ENCODE results near the gene SWT1.
"Not testable (repeated sequence)": the region's sequence is repeated elsewhere in the genome, so short reads cannot be mapped to it uniquely, and the experiment has no call there.

SWT1 gene

DNA sequence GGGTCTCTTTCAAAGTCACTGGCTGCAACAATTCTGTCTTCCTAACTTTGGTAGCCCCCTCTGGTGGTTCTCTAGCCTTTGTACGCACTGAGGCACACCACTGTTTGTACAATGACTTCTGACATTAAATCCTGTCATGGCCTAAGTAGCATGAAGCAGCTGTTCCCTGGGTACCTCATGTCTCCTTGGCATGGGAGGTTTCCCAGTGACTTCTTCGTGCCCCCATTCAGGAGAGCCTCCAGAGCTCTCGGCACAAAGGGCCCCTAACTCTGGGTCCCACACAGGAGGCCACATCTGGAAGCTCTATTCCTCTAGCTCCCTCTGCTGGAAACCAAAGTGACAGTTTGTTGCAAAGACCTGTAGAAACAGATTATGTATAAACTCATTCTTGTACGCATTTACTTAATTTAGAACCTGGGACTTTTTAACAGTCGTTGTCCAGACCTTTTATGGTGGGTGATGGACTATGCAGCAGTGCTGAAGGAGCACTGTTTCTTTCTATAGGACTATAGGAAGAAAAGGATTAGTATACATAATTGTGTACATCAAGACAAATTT is 13.4 kb downstream of the SWT1 start:
- no peak for DNase-seq

DNA sequence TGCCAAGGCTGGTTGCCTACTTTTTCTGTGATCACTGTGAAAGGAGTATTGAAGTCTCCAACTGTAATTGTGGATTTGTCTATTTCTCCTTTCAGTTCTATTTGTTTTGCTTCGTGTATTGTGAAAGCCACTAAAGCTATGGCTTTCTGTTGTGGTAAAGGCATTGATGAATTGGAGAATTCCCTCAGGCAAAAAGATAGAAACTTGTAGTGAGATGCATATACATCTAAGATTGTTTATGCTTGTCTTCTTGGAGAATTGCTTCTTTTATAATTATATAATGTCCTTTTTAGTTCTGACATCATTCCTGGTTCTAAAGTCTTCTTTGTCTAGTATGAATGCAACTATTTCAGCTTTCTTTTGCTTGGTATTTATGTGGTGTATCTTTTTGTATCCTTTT is 36.8 kb downstream of the SWT1 start:
- no peak for DNase-seq

DNA sequence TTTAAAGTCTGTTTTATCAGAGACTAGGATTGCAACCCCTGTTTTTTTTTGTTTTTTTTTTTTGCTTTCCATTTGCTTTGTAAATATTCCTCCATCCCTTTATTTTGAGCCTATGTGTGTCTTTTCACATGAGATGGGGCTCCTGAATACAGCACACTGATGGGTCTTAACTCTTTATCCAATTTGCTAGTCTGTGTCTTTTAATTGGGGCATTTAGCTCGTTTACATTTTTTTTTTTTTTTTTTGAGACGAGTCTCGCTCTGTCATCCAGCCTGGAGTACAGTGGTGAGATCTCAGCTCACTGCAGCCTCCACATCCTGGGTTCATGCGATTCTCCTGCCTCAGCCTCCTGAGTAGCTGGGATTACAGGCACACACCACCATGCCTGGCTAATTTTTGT is 41.7 kb downstream of the SWT1 start:
- DNase-seq: not testable (repeated sequence)

GRCh38 chr1:185200889-185201288 is 43.9 kb downstream of the SWT1 start:
- DNase-seq: no peak

DNA sequence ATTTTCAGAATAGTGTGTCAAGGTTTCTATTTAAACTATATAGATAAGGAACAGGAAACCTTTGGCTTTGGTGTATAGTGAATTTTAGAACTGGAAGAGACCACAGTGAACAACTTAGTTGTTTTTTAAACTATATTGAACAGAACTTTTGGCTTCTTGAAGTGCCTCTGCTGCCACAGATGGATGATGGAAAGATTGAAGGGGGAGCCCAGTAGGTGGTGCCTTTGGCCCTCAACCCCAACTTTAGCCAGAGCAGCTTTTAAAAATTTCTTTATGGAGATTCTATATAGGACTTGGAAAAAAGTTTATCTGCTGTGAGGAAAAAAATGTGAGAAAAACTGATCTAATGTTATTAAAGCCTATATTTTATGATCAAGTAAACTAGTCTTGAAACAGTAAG is 50.2 kb downstream of the SWT1 start:
- DNase-seq: no peak

DNA sequence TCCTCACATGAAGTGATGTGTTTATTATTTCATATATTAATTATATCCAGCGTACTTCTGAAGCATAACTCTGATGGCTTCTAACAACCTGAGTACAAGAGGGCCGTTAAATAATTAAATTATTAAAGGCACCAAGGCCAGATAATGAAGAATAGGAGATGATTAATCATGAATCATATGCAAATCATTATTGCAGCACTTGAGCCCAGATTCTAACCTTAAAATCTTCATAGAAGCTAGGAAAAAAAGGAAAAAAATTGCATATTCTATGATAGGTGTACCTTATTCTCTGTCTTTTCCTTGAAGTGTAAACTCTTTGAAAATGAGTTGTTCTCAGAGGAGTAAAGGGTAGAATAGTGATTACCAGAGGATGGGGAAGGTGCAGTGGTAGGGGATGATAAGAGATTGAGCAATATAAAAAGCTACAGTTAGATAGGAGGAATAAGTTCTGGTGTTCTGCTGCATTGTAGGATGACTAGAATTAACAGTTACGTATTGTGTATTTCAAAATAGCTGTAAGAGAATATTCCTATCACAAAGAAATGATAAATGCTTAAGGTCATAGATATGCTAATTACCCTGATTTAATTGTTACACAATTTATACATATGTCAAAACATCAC is 51.1 kb downstream of the SWT1 start:
- DNase-seq: no peak

DNA sequence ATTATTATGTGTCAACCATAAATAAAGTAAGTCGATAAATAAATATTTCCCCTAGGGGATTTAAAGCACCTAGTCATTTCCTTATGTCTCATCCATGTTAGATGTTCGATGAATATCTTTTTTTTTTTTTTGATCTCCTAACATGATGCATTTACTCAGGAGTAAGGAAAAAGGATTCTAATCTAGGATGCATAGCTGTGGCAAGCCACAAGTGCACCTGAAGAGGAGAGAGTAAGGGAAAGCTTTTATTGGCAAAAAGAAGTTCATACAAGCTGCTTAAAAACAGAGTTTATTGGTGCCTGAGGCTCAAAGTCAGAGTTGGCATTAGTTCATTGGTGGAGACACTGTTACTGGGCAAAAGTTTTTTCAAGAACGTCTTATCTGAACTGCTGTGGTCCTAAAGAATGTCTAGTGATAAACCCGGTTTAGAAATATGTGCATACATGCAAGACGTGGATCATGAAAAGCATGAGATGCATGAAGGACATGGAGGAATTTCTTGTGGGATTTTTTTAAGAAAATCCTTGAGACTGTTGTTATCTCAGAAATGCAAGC is 51.7 kb downstream of the SWT1 start:
- DNase-seq: no peak

DNA sequence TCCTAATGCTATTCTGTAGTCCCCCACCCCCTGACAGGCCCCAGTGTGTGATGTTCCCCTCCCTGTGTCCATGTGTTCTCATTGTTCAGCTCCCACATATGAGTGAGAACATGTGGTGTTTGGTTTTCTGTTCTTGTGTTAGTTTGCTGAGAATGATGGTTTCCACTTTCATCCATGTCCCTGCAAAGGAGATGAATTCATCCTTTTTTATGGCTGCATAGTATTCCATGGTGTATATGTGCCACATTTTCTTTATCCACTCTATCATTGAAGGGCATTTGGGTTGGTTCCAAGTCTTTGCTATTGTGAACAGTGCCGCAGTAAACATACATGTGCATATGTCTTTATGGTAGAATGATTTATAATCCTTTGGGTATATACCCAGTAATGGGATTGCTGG is 52.4 kb downstream of the SWT1 start:
- DNase-seq: not testable (repeated sequence)

GRCh38 chr1:185213091-185213490 is 56.1 kb downstream of the SWT1 start:
- no peak for DNase-seq

DNA sequence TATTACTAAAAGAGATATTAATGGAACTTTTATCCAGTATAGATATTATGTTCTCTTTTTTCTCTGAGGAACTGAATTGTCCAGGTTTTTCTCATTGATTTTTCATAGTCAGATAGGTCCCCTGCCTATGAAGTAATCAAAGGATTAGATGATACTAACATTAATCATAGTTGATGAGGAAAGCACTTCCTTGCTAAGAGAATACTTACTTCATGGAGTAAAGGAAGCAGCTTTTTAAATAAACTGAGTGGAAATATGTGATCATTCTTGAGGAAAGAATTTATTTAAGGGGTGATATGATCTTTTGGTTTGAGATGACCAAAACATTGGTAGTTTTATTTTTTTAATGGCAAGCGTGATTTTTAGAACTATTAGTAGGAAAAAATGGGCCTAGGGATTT is 58.9 kb downstream of the SWT1 start:
- no peak for DNase-seq

GRCh38 chr1:185224132-185224531 is 67.2 kb downstream of the SWT1 start:
- no peak for DNase-seq

GRCh38 chr1:185227161-185227560 is 70.2 kb downstream of the SWT1 start:
- peak in 1 of 2 experiments; percentile 11 for DNase-seq

DNA sequence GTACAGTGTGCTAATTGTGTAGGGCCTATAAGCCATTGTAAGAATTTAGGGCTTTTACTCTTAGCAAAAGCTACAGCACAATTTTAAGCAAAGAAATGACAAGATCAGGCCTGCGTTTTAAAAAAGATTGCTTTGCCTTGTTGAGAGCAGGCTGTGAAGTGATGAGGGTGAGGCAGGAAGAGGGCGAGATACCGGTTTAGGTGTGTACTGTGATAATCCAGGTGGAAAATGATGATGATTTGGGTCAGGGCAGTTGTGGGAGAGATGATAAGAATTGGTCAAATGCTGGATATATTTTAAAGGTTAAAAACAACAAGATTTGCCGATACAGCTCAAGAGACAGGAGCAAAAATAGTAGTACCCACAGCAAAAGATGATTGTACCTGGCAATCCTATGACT is 72.0 kb downstream of the SWT1 start:
- DNase-seq: no peak

- no peak for DNase-seq
Measured at GRCh38 chr1:185229981-185230380, 73.0 kb downstream of the SWT1 start.

DNA sequence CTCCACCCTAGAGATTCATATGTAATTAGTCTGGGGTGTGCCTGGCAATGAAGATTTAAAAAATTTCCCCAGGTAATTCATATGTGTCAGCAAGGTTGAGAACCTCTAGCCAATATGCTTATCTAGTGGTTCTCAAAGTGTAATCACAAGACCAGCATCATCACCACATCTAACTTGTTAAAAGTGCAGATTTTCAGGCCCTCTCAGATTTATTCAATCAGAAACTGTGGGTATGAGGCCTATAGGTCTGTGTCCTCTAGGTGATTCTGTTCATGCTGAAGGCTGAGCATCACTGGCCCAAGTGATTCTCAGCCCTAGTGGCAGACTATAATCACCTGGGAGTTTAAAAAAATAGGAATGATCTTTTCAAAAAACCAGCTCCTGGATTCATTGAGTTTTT is 75.9 kb downstream of the SWT1 start:
- DNase-seq: no peak

DNA sequence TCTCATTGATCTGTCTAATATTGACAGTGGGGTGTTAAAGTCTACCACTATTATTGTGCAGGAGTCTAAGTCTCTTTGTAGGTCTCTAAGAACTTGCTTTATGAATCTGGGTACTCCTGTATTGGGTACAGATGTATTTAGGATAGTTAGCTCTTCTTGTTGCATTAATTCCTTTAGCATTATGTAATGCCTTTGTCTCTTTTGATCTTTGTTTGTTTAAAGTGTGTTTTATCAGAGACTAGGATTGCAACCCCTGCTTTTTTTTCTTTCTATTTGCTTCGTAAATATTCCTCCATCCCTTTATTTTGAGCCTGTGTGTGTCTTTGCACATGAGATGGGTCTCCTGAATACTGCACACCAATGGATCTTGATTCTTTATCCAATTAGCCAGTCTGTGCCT is 77.2 kb downstream of the SWT1 start:
- not testable (repeated sequence) for DNase-seq

- DNase-seq: not testable (repeated sequence)
Measured at GRCh38 chr1:185237176-185237575, 80.2 kb downstream of the SWT1 start.

GRCh38 chr1:185237661-185238060 is 80.7 kb downstream of the SWT1 start:
- no peak for DNase-seq

GRCh38 chr1:185238447-185238846 is 81.5 kb downstream of the SWT1 start:
- DNase-seq: no peak

GRCh38 chr1:185239861-185240260 is 82.9 kb downstream of the SWT1 start:
- DNase-seq: no peak

DNA sequence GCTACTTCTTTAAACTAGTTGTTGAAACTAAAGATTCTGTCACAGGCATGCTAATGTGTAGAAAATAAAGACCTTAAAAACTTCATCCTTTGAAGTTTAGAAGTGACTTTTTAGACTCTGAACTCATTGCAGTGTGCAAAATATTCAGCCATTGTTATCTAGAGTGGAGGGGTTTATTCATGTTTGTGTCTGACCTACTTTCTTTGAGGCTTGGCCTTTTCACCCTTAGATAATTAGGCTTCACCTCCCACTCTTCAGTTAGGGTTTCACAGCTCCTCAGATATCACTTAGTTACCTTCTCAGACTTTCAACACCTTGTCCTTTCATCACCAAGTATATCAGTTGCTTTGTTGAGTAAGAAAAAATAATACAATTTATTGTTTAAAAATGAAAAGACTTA is 84.2 kb downstream of the SWT1 start:
- no peak for DNase-seq

DNA sequence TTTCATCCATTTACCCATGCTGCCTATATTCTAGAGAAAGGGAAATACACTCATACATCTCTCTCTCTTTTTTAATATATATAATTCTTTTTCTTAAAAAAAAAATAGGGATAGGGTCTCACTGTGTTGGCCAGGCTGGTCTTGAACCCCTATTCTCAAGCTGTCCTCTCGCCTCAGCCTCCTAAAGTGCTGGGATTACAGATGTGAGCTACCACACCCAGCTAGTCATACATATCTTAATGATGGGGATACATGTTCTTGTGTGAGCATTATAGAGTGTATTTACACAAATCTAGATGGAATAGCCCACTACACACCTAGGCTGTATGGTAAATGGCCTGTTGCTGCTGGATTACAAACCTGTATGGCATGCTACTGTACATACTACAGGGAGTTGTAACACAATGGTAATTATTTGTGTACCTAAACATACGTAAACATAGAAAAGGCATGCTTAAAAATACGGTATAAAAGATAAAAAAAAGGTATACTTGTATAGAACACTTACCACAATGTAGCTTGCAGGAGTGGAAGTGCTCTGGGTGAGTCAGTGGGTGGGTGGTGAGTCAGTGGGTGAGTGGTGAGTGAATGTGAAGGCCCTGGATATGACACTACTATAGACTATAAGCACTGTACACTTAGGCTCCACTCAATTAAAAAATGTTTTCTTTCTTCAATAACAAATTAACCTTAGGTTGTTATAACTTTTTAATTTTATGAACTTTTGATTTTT is 87.2 kb downstream of the SWT1 start:
- DNase-seq: no peak

DNA sequence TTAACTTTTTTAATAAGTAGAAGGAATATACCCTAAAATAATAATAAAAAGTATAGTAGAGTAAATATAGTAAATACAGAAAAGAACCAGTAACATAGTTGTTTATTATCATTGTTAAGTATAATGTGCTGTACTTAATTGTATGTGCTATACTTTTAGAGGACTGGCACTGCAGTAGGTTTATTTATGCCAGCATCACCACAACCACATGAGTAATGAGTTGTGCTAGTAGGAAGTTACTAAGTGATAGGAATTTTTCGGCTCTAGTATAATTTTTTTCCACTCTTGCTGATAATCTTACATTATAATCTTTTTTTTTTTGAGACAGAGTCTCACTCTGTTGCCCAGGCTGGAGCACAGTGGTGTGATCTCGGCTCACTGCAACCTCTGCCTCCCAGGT is 88.5 kb downstream of the SWT1 start:
- no peak for DNase-seq

DNA sequence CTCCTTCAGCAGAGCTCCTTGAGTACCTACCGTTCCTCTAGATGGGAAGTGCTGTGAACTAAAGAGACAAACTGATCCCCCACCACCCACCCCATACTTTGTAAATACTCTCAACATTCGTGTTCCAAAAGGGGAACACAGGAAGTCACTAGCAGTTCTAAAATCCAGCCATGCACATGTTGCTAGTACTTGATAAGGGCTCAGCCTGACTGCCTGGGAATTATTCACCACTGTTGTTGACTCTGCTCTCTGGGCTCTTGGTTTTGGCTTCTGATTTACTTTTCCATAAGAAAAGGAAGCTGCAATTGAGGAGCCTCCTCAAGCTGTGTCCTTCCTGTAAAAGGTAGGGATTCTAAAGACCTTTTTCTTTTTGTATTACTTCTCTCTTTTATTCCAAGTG is 92.6 kb downstream of the SWT1 start:
- DNase-seq: no peak

Data from cerebellar nuclear complex (tissue), 1 donor.